HepG2 (cell line): Measurements from ENCODE around the gene CPED1. TPM values are rescaled to one million over a fixed set of nuclear protein-coding genes. Genes with fewer than 3 reads are reported as not detected.

ENCODE experiments used
- ATAC-seq: fragments of 200-7000 bp; cut with Tn5 transposase; 3 replicates; pipeline ENCODE4 v1.9.1; 2020; ENCODE audit warnings: mild to moderate bottlenecking, moderate library complexity
- BruUV-seq: library from RNA; stranded (reverse); fragments of 400-500 nt; replicated peaks from 2 replicates; lab custom pipeline; 2021; lab: Mats Ljungman, UMichigan
- CTCF ChIA-PET: fragments of 300-600 bp; formaldehyde crosslinking; extraction: SDS; loops from one replicate; lab custom pipeline; 2021; ENCODE audit warnings: low total read pairs, inconsistent platforms, low intra/inter-chr PET ratio; lab: Yijun Ruan, JAX
- POLR2A ChIA-PET: fragments of 350-600 bp; sonication (Branson Sonifier 250); formaldehyde crosslinking; loops from one replicate; lab custom pipeline; 2020; ENCODE audit warnings: antibody characterized with exemption, inconsistent platforms; lab: Yijun Ruan, JAX
- DNase-seq: peaks from one replicate; pipeline ENCODE4 v3.0.0-alpha.2; 2015; ENCODE audit warnings: low spot score
- FAIRE-seq: peaks from 3 replicates; lab custom pipeline; 2011; peaks lifted over from hg19 to GRCh38; lab: Jason Lieb, UNC
- H2AFZ ChIP-seq: one replicate; pipeline ENCODE4 v1.6.1; 2011; ENCODE audit warnings: low read length, inconsistent platforms
- H3K27ac ChIP-seq: fragments of 300-600 bp; 3 replicates; pipeline ENCODE4 v1.8.0; 2011; ENCODE audit warnings: mixed run types, mild to moderate bottlenecking, mixed read lengths, low read length, inconsistent platforms; ENCODE audit not compliant: insufficient read depth; ENCODE audit errors: extremely low read length
- H3K27me3 ChIP-seq, 2 experiments: fragments of 200-600 bp in 1 of 2; 2 replicates in 1 of 2; 3 replicates in 1 of 2; pipeline versions ENCODE4 v1.6.0 to v1.8.0; 2011; ENCODE audit warnings: low read length in 2 of 2, mild to moderate bottlenecking in 2 of 2, moderate library complexity in 2 of 2, inconsistent platforms in 1 of 2; ENCODE audit not compliant: insufficient read depth in 2 of 2, control insufficient read depth in 1 of 2
- H3K36me3 ChIP-seq, 2 experiments: fragments of 200-600 bp in 1 of 2; replicated peaks in 1 of 2; 2 replicates in 1 of 2; 3 replicates in 1 of 2; pipeline versions ENCODE4 v1.5.1 to v1.8.0; 2011; ENCODE audit warnings: low read length in 2 of 2, inconsistent platforms in 1 of 2; ENCODE audit not compliant: insufficient read depth in 2 of 2, control insufficient read depth in 1 of 2
- H3K4me1 ChIP-seq: 2 replicates; pipeline ENCODE4 v1.5.1; 2012; ENCODE audit warnings: low read length, inconsistent platforms; ENCODE audit not compliant: insufficient read depth
- H3K4me2 ChIP-seq: 2 replicates; pipeline ENCODE4 v1.6.0; 2011; ENCODE audit warnings: low read depth, low read length, inconsistent platforms
- H3K4me3 ChIP-seq, 3 experiments: fragments of 200-600 bp in 1 of 3; sonication (generic), shearing (Covaris generic) in 1 of 3; replicated peaks in 1 of 3; 2 replicates each; pipeline ENCODE4 v1.5.1; 2011 to 2016; ENCODE audit warnings: low read length in 3 of 3, inconsistent platforms in 2 of 3, low read depth in 2 of 3, mild to moderate bottlenecking in 2 of 3, control low read depth in 1 of 3, mixed read lengths in 1 of 3; ENCODE audit not compliant: insufficient read depth in 1 of 3
- H3K79me2 ChIP-seq: one replicate; pipeline ENCODE4 v1.6.1; 2011; ENCODE audit warnings: low read length, inconsistent platforms; ENCODE audit not compliant: insufficient read depth
- H3K9ac ChIP-seq: 2 replicates; pipeline ENCODE4 v1.6.0; 2011; ENCODE audit warnings: mild to moderate bottlenecking, low read depth, low read length, inconsistent platforms; ENCODE audit not compliant: insufficient read depth
- H3K9me3 ChIP-seq: 2 replicates; pipeline ENCODE4 v1.5.1; 2012; ENCODE audit warnings: mild to moderate bottlenecking, low read length
- H4K20me1 ChIP-seq: 2 replicates; pipeline ENCODE4 v1.6.0; 2011; ENCODE audit warnings: inconsistent platforms, mild to moderate bottlenecking, low read length, moderate library complexity; ENCODE audit not compliant: insufficient read depth
- ASH2L ChIP-seq: fragments of 300-600, 200-600 bp; sonication (generic); IDR thresholded peaks from 2 replicates; pipeline ENCODE4 v1.7.0; 2017; ENCODE audit warnings: low read depth, mild to moderate bottlenecking, moderate library complexity, mixed read lengths, low read length; ENCODE audit not compliant: insufficient read length
- ATF5 ChIP-seq: sonication (generic); formaldehyde crosslinking; IDR thresholded peaks from 2 replicates; pipeline ENCODE4 v1.4.0; 2020; ENCODE audit warnings: mild to moderate bottlenecking, low read depth, missing genetic modification reagents
- GLMP ChIP-seq: sonication (generic); formaldehyde crosslinking; IDR thresholded peaks from 2 replicates; pipeline ENCODE4 v1.9.0; 2021; ENCODE audit warnings: missing genetic modification reagents, mild to moderate bottlenecking, borderline replicate concordance
- KAT7 ChIP-seq: IDR thresholded peaks from 2 replicates; pipeline ENCODE4 v1.6.1; 2018; ENCODE audit warnings: borderline replicate concordance, missing compliant biosample characterization
- KDM4B ChIP-seq: sonication (generic); formaldehyde crosslinking; IDR thresholded peaks from 2 replicates; pipeline ENCODE4 v1.4.0; 2020; ENCODE audit warnings: missing genetic modification reagents
- MXD1 ChIP-seq: sonication (generic); formaldehyde crosslinking; IDR thresholded peaks from 2 replicates; pipeline ENCODE4 v1.4.0; 2020; ENCODE audit warnings: mild to moderate bottlenecking, missing genetic modification reagents
- SIN3B ChIP-seq: fragments of 150-350 bp; IDR thresholded peaks from 2 replicates; pipeline ENCODE4 v1.6.1; 2014; ENCODE audit warnings: low read length
- SMARCE1 ChIP-seq: fragments of 450-650 bp; IDR thresholded peaks from 2 replicates; pipeline ENCODE4 v1.6.1; 2017; ENCODE audit warnings: borderline replicate concordance
- SRSF4 ChIP-seq: fragments of 200-400 bp; formaldehyde crosslinking; IDR thresholded peaks from one replicate; pipeline ENCODE4 v1.6.1; 2018; ENCODE audit warnings: mild to moderate bottlenecking, low read depth, low read length, moderate library complexity; ENCODE audit not compliant: poor library complexity, severe bottlenecking
- U2AF2 ChIP-seq: fragments of 200-400 bp; formaldehyde crosslinking; IDR thresholded peaks from 2 replicates; pipeline ENCODE4 v1.6.1; 2017; ENCODE audit warnings: low read depth, mild to moderate bottlenecking, low read length
- ZFP36L2 ChIP-seq: sonication (generic); formaldehyde crosslinking; IDR thresholded peaks from 2 replicates; pipeline ENCODE4 v1.4.0; 2020; ENCODE audit warnings: missing genetic modification reagents
- ZNF224 ChIP-seq: sonication (generic); formaldehyde crosslinking; IDR thresholded peaks from 2 replicates; pipeline ENCODE4 v1.5.0; 2020; ENCODE audit warnings: mild to moderate bottlenecking, missing genetic modification reagents
- ZNF343 ChIP-seq: sonication (generic); formaldehyde crosslinking; IDR thresholded peaks from 2 replicates; pipeline ENCODE4 v1.4.0; 2020; ENCODE audit warnings: mild to moderate bottlenecking, missing genetic modification reagents
- ZNF441 ChIP-seq: sonication (generic); formaldehyde crosslinking; IDR thresholded peaks from 2 replicates; pipeline ENCODE4 v1.7.0; 2021; ENCODE audit warnings: missing genetic modification reagents, borderline replicate concordance
- ZNF749 ChIP-seq: sonication (generic); formaldehyde crosslinking; IDR thresholded peaks from 2 replicates; pipeline ENCODE4 v1.8.0; 2022; ENCODE audit warnings: mild to moderate bottlenecking, missing genetic modification reagents, moderate library complexity, borderline replicate concordance
- ZNF841 ChIP-seq: sonication (generic); formaldehyde crosslinking; IDR thresholded peaks from 2 replicates; pipeline ENCODE4 v1.8.1; 2023; ENCODE audit warnings: missing genetic modification reagents, borderline replicate concordance
- ZSCAN31 ChIP-seq: sonication (generic); formaldehyde crosslinking; IDR thresholded peaks from 2 replicates; pipeline ENCODE4 v1.5.0; 2020; ENCODE audit warnings: low read depth, mild to moderate bottlenecking, missing genetic modification reagents
- WGBS: methylation state at CpG from one replicate; pipeline ENCODE4 v1.1.6; 2017; ENCODE audit warnings: low lambda C conversion rate; 5-methylcytosine and 5-hydroxymethylcytosine counted together
- in situ Hi-C: cut with HindIII; loops from 2 replicates; pipeline ENCODE4 v1.10.0; 2017; ENCODE audit warnings: low pct_unique_long_range_greater_than_20kb; ENCODE audit not compliant: extremely low pct_ligation_motif_present
- intact Hi-C: fragments of 100-400 bp; cut with micrococcal nuclease; formaldehyde crosslinking; loops from one replicate; pipeline ENCODE4 v1.10.0; 2022; ENCODE audit not compliant: unreplicated experiment
- polyA plus RNA-seq, 8 experiments: library from polyadenylated mRNA; depleted of rRNA in 3 of 8; stranded (reverse) in 7 of 8; unstranded in 1 of 8; fragments of >200 nt; fragmentation: Illumina TruSeq in 4 of 8; extraction: Trizol in 4 of 8; gene quantifications; 2 replicates each; pipeline versions ENCODE4 v1.2.1 to v1.2.3, GENCODE V29; 2011 to 2016; ENCODE audit warnings: low read depth in 4 of 8, missing spikeins in 1 of 8, mixed read lengths in 1 of 8; ENCODE audit not compliant: insufficient read depth in 1 of 8
- total RNA-seq, 5 experiments: library from RNA; depleted of rRNA; stranded (reverse); fragments of >200 nt; fragmentation: Illumina TruSeq; extraction: Trizol; gene quantifications; 2 replicates each; pipeline ENCODE4 v1.2.3, GENCODE V29; 2016; ENCODE audit warnings: low read depth in 1 of 5

Gene CPED1
- total and polyA plus RNA-seq, 2 of the 13 experiments (the other 11 are each of a cell fraction or from before 2014, with no cell fraction given) = 11.5 to 27.0 TPM

- no TSS peak for BruUV-seq
- H3K9ac ChIP-seq = no peak overlapping the region
- CTCF ChIA-PET = no interaction called here
- TF ChIP-seq U2AF2 (no peak), MXD1 (CRISPR knock-in tag) (no peak), ASH2L (no peak), SMARCE1 (no peak), ZNF441 (CRISPR knock-in tag) (no peak), ZNF749 (CRISPR knock-in tag) (no peak), ATF5 (CRISPR knock-in tag) (no peak), GLMP (no peak), SIN3B (no peak), ZFP36L2 (CRISPR knock-in tag) (no peak), ZNF841 (CRISPR knock-in tag) (no peak), KAT7 (CRISPR knock-in tag) (no peak), SRSF4 (no peak), ZNF343 (CRISPR knock-in tag) (no peak), KDM4B (CRISPR knock-in tag) (no peak), ZNF224 (CRISPR knock-in tag) (no peak), ZSCAN31 (CRISPR knock-in tag) (no peak)
- TF ChIP-seq, all 625 proteins: peak for 0
- FAIRE-seq (no peak), ATAC-seq (no peak), DNase-seq (no peak)
- Histone ChIP-seq H3K36me3 (no peaks in the 10 kb centered on the region), H3K9me3 (no peaks in the 10 kb centered on the region), H3K4me3 (no peak overlapping the region), H3K4me1 (no peaks in the 10 kb centered on the region), H2AFZ (no peak overlapping the region), H3K27ac (no peak overlapping the region), H3K79me2 (no peaks in the 10 kb centered on the region), H3K4me2 (no peak overlapping the region), H3K27me3 (no peaks in the 10 kb centered on the region), H4K20me1 (no peaks in the 10 kb centered on the region)
- WGBS = 6% methylated on average over 1 of the region's 1 CpG
- intact Hi-C loops (no loop called here), in situ Hi-C loops (no loop called here)
- POLR2A ChIA-PET = no interaction called here
These were observed 64.7 kb downstream of the CPED1 start for GRCh38 chr7:121053219-121053618.
